PC-3 (cell line): ENCODE data around the gene LCN6. TPM values are rescaled to one million over a fixed set of nuclear protein-coding genes. Genes with fewer than 3 reads are reported as not detected.
A peak's percentile ranks its signal among the peaks of the same experiment; 100 is the strongest.

ENCODE experiments used
- ATAC-seq: fragments of 200-7000 bp; cut with Tn5 transposase; 2 replicates; pipeline ENCODE4 v1.9.1; 2020; ENCODE audit warnings: mild to moderate bottlenecking, moderate library complexity
- BruUV-seq: library from RNA; stranded (reverse); fragments of 400-500 nt; replicated peaks from 2 replicates; lab custom pipeline; 2021; lab: Mats Ljungman, UMichigan
- CTCF ChIA-PET: fragments of 300-600 bp; sonication (Branson Sonifier 250); formaldehyde crosslinking; loops from one replicate; lab custom pipeline; 2022; ENCODE audit warnings: antibody characterized with exemption; lab: Charles Lee
- POLR2A ChIA-PET: fragments of 300-600 bp; sonication (Branson Sonifier 250); formaldehyde crosslinking; loops from one replicate; lab custom pipeline; 2022; ENCODE audit warnings: antibody characterized with exemption; ENCODE audit not compliant: unreplicated experiment; lab: Charles Lee
- DNase-seq: peaks from one replicate; pipeline ENCODE4 v3.0.0-alpha.2; 2015
- H2AFZ ChIP-seq: fragments of 300-600 bp; sonication (generic); 2 replicates; pipeline ENCODE4 v1.6.0; 2016; ENCODE audit warnings: antibody characterized with exemption, low read length
- H3F3A ChIP-seq: fragments of 300-600 bp; sonication (generic); one replicate; pipeline ENCODE4 v1.6.0; 2017; ENCODE audit warnings: antibody characterized with exemption, low read length, control low read depth, mild to moderate bottlenecking; ENCODE audit not compliant: unreplicated experiment
- H3K27ac ChIP-seq: fragments of 300-600 bp; sonication (generic); 2 replicates; pipeline ENCODE4 v1.5.1; 2016; ENCODE audit warnings: mild to moderate bottlenecking, low read length
- H3K27me3 ChIP-seq: fragments of 300-600 bp; sonication (generic); 2 replicates; pipeline ENCODE4 v1.6.1; 2016; ENCODE audit warnings: low read length, mixed read lengths
- H3K36me3 ChIP-seq: fragments of 300-600 bp; sonication (generic); 2 replicates; pipeline ENCODE4 v1.6.1; 2016; ENCODE audit warnings: low read depth, mixed run types, low read length, mixed read lengths
- H3K4me1 ChIP-seq: fragments of 300-600 bp; sonication (generic); 2 replicates; pipeline ENCODE4 v1.5.1; 2016; ENCODE audit warnings: low read length; ENCODE audit not compliant: insufficient read depth
- H3K4me2 ChIP-seq: fragments of 300-600 bp; sonication (generic); 2 replicates; pipeline ENCODE4 v1.6.0; 2016; ENCODE audit warnings: low read length
- H3K4me3 ChIP-seq: fragments of 300-600 bp; sonication (generic); 2 replicates; pipeline ENCODE4 v1.5.1; 2016; ENCODE audit warnings: mild to moderate bottlenecking, low read length, mixed read lengths
- H3K79me2 ChIP-seq: fragments of 300-600 bp; sonication (generic); 2 replicates; pipeline ENCODE4 v1.6.1; 2017; ENCODE audit warnings: low read length, mixed read lengths
- H3K9ac ChIP-seq: fragments of 300-600 bp; sonication (generic); 2 replicates; pipeline ENCODE4 v1.6.0; 2016; ENCODE audit warnings: mild to moderate bottlenecking, low read length
- H3K9me2 ChIP-seq: fragments of 300-600 bp; sonication (generic); replicated peaks from 2 replicates; pipeline ENCODE4 v1.6.1; 2016; ENCODE audit warnings: mixed run types, low read length, mixed read lengths
- H3K9me3 ChIP-seq: fragments of 300-600 bp; sonication (generic); 2 replicates; pipeline ENCODE4 v1.6.1; 2016; ENCODE audit warnings: low read length, mixed read lengths
- H4K20me1 ChIP-seq: fragments of 300-600 bp; sonication (generic); 2 replicates; pipeline ENCODE4 v1.6.1; 2016; ENCODE audit warnings: low read length, mixed read lengths
- CTCF ChIP-seq: fragments of 300-600 bp; sonication (generic); conservative IDR thresholded peaks from 2 replicates; pipeline ENCODE4 v1.5.1; 2017; ENCODE audit warnings: antibody characterized with exemption, low read depth, mild to moderate bottlenecking, low read length
- EZH2 ChIP-seq: fragments of 300-600 bp; sonication (generic); IDR thresholded peaks from one replicate; pipeline ENCODE4 v1.6.1; 2017; ENCODE audit warnings: antibody characterized with exemption, mild to moderate bottlenecking, low read length; ENCODE audit not compliant: unreplicated experiment
- EZH2phosphoT487 ChIP-seq: fragments of 300-600 bp; sonication (generic); IDR thresholded peaks from 2 replicates; pipeline ENCODE4 v1.6.1; 2018; ENCODE audit warnings: mild to moderate bottlenecking, antibody characterized with exemption, low read length, borderline replicate concordance
- intact Hi-C: fragments of 100-400 bp; cut with micrococcal nuclease; formaldehyde crosslinking; loops from 2 replicates; pipeline ENCODE4 v1.9.0; 2023
- total RNA-seq: library from RNA; depleted of rRNA; stranded (reverse); fragments of >200 nt; gene quantifications from 2 replicates; pipeline ENCODE4 v1.2.3, GENCODE V29; 2014

Gene LCN6
- total RNA-seq, 1 experiment from 2014 or later = not detected

- Histone ChIP-seq H3K4me1 (peaks cover 22% of the 10 kb centered on the region), H3K9ac (peak overlapping the region; percentile 92), H3K27ac (peak overlapping the region; percentile 79), H3K9me3 (no peaks in the 10 kb centered on the region), H3K27me3 (no peaks in the 10 kb centered on the region), H3K79me2 (peaks cover 13% of the 10 kb centered on the region), H4K20me1 (no peaks in the 10 kb centered on the region), H3F3A (no peaks in the 10 kb centered on the region), H3K36me3 (peaks cover 2% of the 10 kb centered on the region; the same call in 1 of the 2 replicates), H3K9me2 (no peaks in the 10 kb centered on the region), H3K4me3 (peak overlapping the region; percentile 68), H2AFZ (peak overlapping the region; percentile 54; the same call in 1 of the 2 replicates), H3K4me2 (peak overlapping the region; percentile 89)
- TSS peak; percentile 54 for BruUV-seq
- TF ChIP-seq CTCF = peak; percentile 95
- no peak for TF ChIP-seq EZH2phosphoT487
- CTCF ChIA-PET = no interaction called here
- POLR2A ChIA-PET = no interaction called here
- intact Hi-C loops = loop anchor here (1.0 kb wide), 1 partner anchor 9 kb away; no protein-coding TSS in a partner anchor
- DNase-seq (peak; percentile 65), ATAC-seq (peak; percentile 34)
These were observed 43.4 kb upstream of the LCN6 start for GRCh38 chr9:136791516-136792276.

DNA sequence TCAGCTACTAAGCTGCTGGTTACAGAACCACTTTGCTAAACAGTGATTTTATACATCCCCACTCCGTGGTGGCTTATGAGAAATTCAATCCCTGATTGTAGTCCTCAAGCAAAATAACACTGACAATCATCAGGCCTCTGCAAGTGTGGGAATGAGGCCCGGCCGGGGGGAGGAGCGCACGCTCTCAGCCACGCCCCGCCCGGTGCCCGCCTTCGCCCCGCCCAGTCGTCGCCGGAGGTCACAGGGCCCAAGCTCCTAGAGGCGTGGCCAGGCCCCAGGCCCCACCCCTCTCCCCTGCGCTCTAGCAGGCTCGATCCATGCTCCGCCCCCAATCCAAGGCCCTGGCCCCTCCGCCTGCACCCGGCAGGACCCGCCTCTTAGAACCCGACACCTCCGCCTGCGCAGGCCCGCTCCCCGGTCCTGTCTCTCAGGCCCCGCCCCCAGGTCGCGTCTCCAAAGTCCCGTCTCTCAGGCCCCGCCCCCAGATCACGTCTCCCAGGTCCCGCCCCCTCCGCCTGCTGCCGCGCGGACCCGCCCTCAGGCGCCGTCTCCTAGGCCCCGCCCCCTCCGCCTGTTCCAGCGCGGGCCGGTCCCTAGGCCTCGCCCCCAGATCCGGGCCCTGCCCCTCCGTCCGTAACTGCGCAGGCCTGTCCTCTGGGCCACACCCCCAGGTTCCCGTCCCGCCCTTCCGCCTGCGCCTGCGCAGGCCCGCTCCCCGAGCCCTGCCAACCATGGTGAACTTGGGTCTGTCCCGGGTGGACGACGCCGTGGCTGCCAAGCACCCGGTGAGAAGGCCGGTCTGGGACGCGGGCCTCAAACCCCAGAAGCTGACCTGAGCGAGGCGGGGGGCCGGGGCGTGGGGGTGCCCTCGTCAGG, 42.6 kb upstream of the LCN6 start, which contains the start of gene TMEM141:
TMEM141 (plus strand) TSS at position 705 of the 876 bp plus-strand sequence; CDS start at position 732, 27 bp downstream.
- Histone ChIP-seq H3F3A (no peaks in the 10 kb centered on the region), H3K9ac (peak within 1 kb of the TSS; percentile 92), H3K27ac (peak within 1 kb of the TSS; percentile 79), H3K9me3 (no peaks in the 10 kb centered on the region), H2AFZ (peak within 1 kb of the TSS; percentile 54; the same call in 1 of the 2 replicates), H3K4me2 (peak within 1 kb of the TSS; percentile 89), H3K4me1 (peaks cover 22% of the 10 kb centered on the region), H3K27me3 (no peaks in the 10 kb centered on the region), H3K79me2 (peaks cover 13% of the 10 kb centered on the region), H3K4me3 (peak within 1 kb of the TSS; percentile 68), H3K9me2 (no peaks in the 10 kb centered on the region), H4K20me1 (no peaks in the 10 kb centered on the region), H3K36me3 (peaks cover 2% of the 10 kb centered on the region; the same call in 1 of the 2 replicates)
- no peak for TF ChIP-seq CTCF
- no peak for TF ChIP-seq EZH2
- no peak for TF ChIP-seq EZH2phosphoT487
- ChIA-PET POLR2A (interaction anchor here (0.6 kb wide), 2 partner anchors 78 to 238 kb away, joined by 4 to 9 read pairs; no protein-coding TSS in a partner anchor), CTCF (interaction anchor here (0.6 kb wide), 1 partner anchor 20 kb away, joined by 3 read pairs; no protein-coding TSS in a partner anchor)
- DNase-seq (peak; percentile 95), ATAC-seq (peak; percentile 88)
- intact Hi-C loops = loop anchor here (1.0 kb wide), 1 partner anchor 9 kb away; no protein-coding TSS in a partner anchor
- no TSS peak for BruUV-seq
